ENCODE results near the gene HSPBAP1. TPM values are rescaled to one million over a fixed set of nuclear protein-coding genes. Genes with fewer than 3 reads are reported as not detected.
A peak's percentile ranks its signal among the peaks of the same experiment; 100 is the strongest.

HSPBAP1 gene
- 1 to 10 TPM; 3.9 to 4.4 TPM for total RNA-seq

GRCh38 chr3:122793568-122794416 is at the start of gene HSPBAP1:
Gene HSPBAP1 (minus strand): TSS chr3:122793831. CDS start chr3:122793680, 151 bp downstream.
- ATAC-seq (peak; percentile 67), DNase-seq (peak; percentile 93)
- CTCF ChIA-PET = interaction anchor here (0.7 to 1.4 kb wide), 4 partner anchors 9 to 43 kb away, joined by 3 to 5 read pairs (median 3); no protein-coding TSS in a partner anchor
- Mint-ChIP-seq H3K4me1 (peaks cover 32% of the 10 kb centered on the region), H3K27ac (peak within 1 kb of the TSS; percentile 86), H3K27me3 (no peaks in the 10 kb centered on the region), H3K4me3 (no peak within 1 kb of the TSS), H3K36me3 (ENCODE audit: low read depth) (peaks cover 2% of the 10 kb centered on the region), H3K9me3 (ENCODE audit: low read depth) (no peaks in the 10 kb centered on the region)
- POLR2A ChIA-PET = interaction anchor here (0.6 to 0.7 kb wide), 3 partner anchors 9 to 124 kb away, joined by 3 read pairs; partner anchors contain the start of gene PARP14
- intact Hi-C loops (cut with DNase I, micrococcal nuclease) = loop anchor here (1.0 to 10.0 kb wide), 11 partner anchors 113 to 1249 kb away; partner anchors contain the start of genes SEC22A (in 2 of the 2), WDR5B (in 2 of the 2), DTX3L (in 1 of the 2) and FAM162A (in 1 of the 2)

GRCh38 chr3:122835590-122835989 is 42.0 kb upstream of the HSPBAP1 start:
- Mint-ChIP-seq H3K4me1 (no peaks in the 10 kb centered on the region), H3K27me3 (no peaks in the 10 kb centered on the region), H3K4me3 (no peak overlapping the region), H3K9me3 (ENCODE audit: low read depth) (no peaks in the 10 kb centered on the region), H3K36me3 (ENCODE audit: low read depth) (peaks cover 23% of the 10 kb centered on the region), H3K27ac (no peak overlapping the region)
- CTCF ChIA-PET = no interaction called here
- DNase-seq = no peak
- intact Hi-C loops (cut with DNase I, micrococcal nuclease) = no loop called here
- ATAC-seq = no peak
- POLR2A ChIA-PET = no interaction called here

GRCh38 chr3:122828281-122828680 is 34.6 kb upstream of the HSPBAP1 start:
- H3K27ac Mint-ChIP-seq = no peak overlapping the region
- DNase-seq (no peak), ATAC-seq (no peak)
- H3K4me3 Mint-ChIP-seq = no peak overlapping the region
- ChIA-PET CTCF (interaction anchor here (0.6 kb wide), 1 partner anchor 8 kb away, joined by 3 read pairs; no protein-coding TSS in a partner anchor), POLR2A (no interaction called here)
- H3K36me3 Mint-ChIP-seq (ENCODE audit: low read depth) = peaks cover 20% of the 10 kb centered on the region
- no peaks in the 10 kb centered on the region for H3K27me3 Mint-ChIP-seq
- no peaks in the 10 kb centered on the region for H3K4me1 Mint-ChIP-seq
- intact Hi-C loops (cut with DNase I, micrococcal nuclease) = no loop called here
- H3K9me3 Mint-ChIP-seq (ENCODE audit: low read depth) = no peaks in the 10 kb centered on the region

GRCh38 chr3:122826278-122826677 is 32.6 kb upstream of the HSPBAP1 start:
- intact Hi-C loops (cut with DNase I, micrococcal nuclease) = no loop called here
- ATAC-seq = no peak
- Mint-ChIP-seq H3K4me3 (no peak overlapping the region), H3K4me1 (no peaks in the 10 kb centered on the region), H3K36me3 (ENCODE audit: low read depth) (peaks cover 18% of the 10 kb centered on the region), H3K27me3 (no peaks in the 10 kb centered on the region), H3K27ac (no peak overlapping the region), H3K9me3 (ENCODE audit: low read depth) (no peaks in the 10 kb centered on the region)
- no peak for DNase-seq
- ChIA-PET CTCF (interaction anchor here (0.6 to 1.0 kb wide), 2 partner anchors 9 to 197 kb away, joined by 3 to 6 read pairs; no protein-coding TSS in a partner anchor), POLR2A (no interaction called here)

- POLR2A ChIA-PET = no interaction called here
- DNase-seq (no peak), ATAC-seq (no peak)
- no peaks in the 10 kb centered on the region for H3K4me1 Mint-ChIP-seq
- no peaks in the 10 kb centered on the region for H3K27me3 Mint-ChIP-seq
- H3K36me3 Mint-ChIP-seq (ENCODE audit: low read depth) = peaks cover 18% of the 10 kb centered on the region
- no peaks in the 10 kb centered on the region for H3K9me3 Mint-ChIP-seq (ENCODE audit: low read depth)
- CTCF ChIA-PET = no interaction called here
- H3K27ac Mint-ChIP-seq = no peak overlapping the region
- intact Hi-C loops (cut with DNase I, micrococcal nuclease) = no loop called here
- no peak overlapping the region for H3K4me3 Mint-ChIP-seq
These were observed 31.8 kb upstream of the HSPBAP1 start for GRCh38 chr3:122825460-122825859.

GRCh38 chr3:122824465-122825381 is 31.1 kb upstream of the HSPBAP1 start:
- no peak for DNase-seq
- intact Hi-C loops (cut with DNase I, micrococcal nuclease) = no loop called here
- H3K27ac Mint-ChIP-seq = no peak overlapping the region
- CTCF ChIA-PET = no interaction called here
- no peaks in the 10 kb centered on the region for H3K9me3 Mint-ChIP-seq (ENCODE audit: low read depth)
- no peaks in the 10 kb centered on the region for H3K4me1 Mint-ChIP-seq
- no peaks in the 10 kb centered on the region for H3K27me3 Mint-ChIP-seq
- POLR2A ChIA-PET = no interaction called here
- no peak for ATAC-seq
- H3K4me3 Mint-ChIP-seq = no peak overlapping the region
- H3K36me3 Mint-ChIP-seq (ENCODE audit: low read depth) = peaks cover 15% of the 10 kb centered on the region

GRCh38 chr3:122816587-122816986 is 23.0 kb upstream of the HSPBAP1 start:
- Mint-ChIP-seq H3K27me3 (no peaks in the 10 kb centered on the region), H3K9me3 (ENCODE audit: low read depth) (no peaks in the 10 kb centered on the region), H3K4me1 (no peaks in the 10 kb centered on the region), H3K36me3 (ENCODE audit: low read depth) (peaks cover 1% of the 10 kb centered on the region), H3K27ac (no peak overlapping the region), H3K4me3 (no peak overlapping the region)
- ATAC-seq = no peak
- POLR2A ChIA-PET = no interaction called here
- no peak for DNase-seq
- intact Hi-C loops (cut with DNase I, micrococcal nuclease) = no loop called here
- CTCF ChIA-PET = interaction anchor here (0.5 kb wide), 1 partner anchor 357 kb away, joined by 3 read pairs; no protein-coding TSS in a partner anchor

GRCh38 chr3:122810734-122811133 is 17.1 kb upstream of the HSPBAP1 start:
- CTCF ChIA-PET = no interaction called here
- Mint-ChIP-seq H3K27ac (no peak overlapping the region), H3K4me1 (no peaks in the 10 kb centered on the region), H3K27me3 (no peaks in the 10 kb centered on the region), H3K4me3 (no peak overlapping the region), H3K36me3 (ENCODE audit: low read depth) (peaks cover 7% of the 10 kb centered on the region), H3K9me3 (ENCODE audit: low read depth) (no peaks in the 10 kb centered on the region)
- intact Hi-C loops (cut with DNase I, micrococcal nuclease) = no loop called here
- ATAC-seq = no peak
- POLR2A ChIA-PET = no interaction called here
- DNase-seq = no peak

GRCh38 chr3:122803977-122804376 is 10.3 kb upstream of the HSPBAP1 start:
- H3K27ac Mint-ChIP-seq = no peak overlapping the region
- DNase-seq (peak; percentile 16), ATAC-seq (peak; percentile 64)
- H3K27me3 Mint-ChIP-seq = no peaks in the 10 kb centered on the region
- no peak overlapping the region for H3K4me3 Mint-ChIP-seq
- H3K4me1 Mint-ChIP-seq = peaks cover 6% of the 10 kb centered on the region
- H3K9me3 Mint-ChIP-seq (ENCODE audit: low read depth) = no peaks in the 10 kb centered on the region
- POLR2A ChIA-PET = no interaction called here
- peaks cover 14% of the 10 kb centered on the region for H3K36me3 Mint-ChIP-seq (ENCODE audit: low read depth)
- intact Hi-C loops (cut with DNase I, micrococcal nuclease) = no loop called here
- CTCF ChIA-PET = no interaction called here

GRCh38 chr3:122802323-122802722 is 8.7 kb upstream of the HSPBAP1 start:
- no peaks in the 10 kb centered on the region for H3K27me3 Mint-ChIP-seq
- intact Hi-C loops (cut with DNase I, micrococcal nuclease) = no loop called here
- CTCF ChIA-PET = interaction anchor here (0.6 to 0.8 kb wide), 2 partner anchors 51 to 54 kb away, joined by 3 read pairs; no protein-coding TSS in a partner anchor
- DNase-seq = no peak
- H3K36me3 Mint-ChIP-seq (ENCODE audit: low read depth) = peaks cover 8% of the 10 kb centered on the region
- no peaks in the 10 kb centered on the region for H3K9me3 Mint-ChIP-seq (ENCODE audit: low read depth)
- no peak overlapping the region for H3K27ac Mint-ChIP-seq
- H3K4me3 Mint-ChIP-seq = no peak overlapping the region
- POLR2A ChIA-PET = no interaction called here
- no peak for ATAC-seq
- peaks cover 9% of the 10 kb centered on the region for H3K4me1 Mint-ChIP-seq

GRCh38 chr3:122800706-122801237 is 7.1 kb upstream of the HSPBAP1 start:
- DNase-seq (no peak), ATAC-seq (no peak)
- Mint-ChIP-seq H3K4me1 (peaks cover 24% of the 10 kb centered on the region), H3K4me3 (no peak overlapping the region), H3K9me3 (ENCODE audit: low read depth) (no peaks in the 10 kb centered on the region), H3K27ac (no peak overlapping the region), H3K27me3 (no peaks in the 10 kb centered on the region), H3K36me3 (ENCODE audit: low read depth) (peaks cover 9% of the 10 kb centered on the region)
- POLR2A ChIA-PET = no interaction called here
- CTCF ChIA-PET = no interaction called here
- intact Hi-C loops (cut with DNase I, micrococcal nuclease) = no loop called here
